ENCODE results near the gene IMP4. TPM values are rescaled to one million over a fixed set of nuclear protein-coding genes. Genes with fewer than 3 reads are reported as not detected.

The IMP4 gene
- total RNA-seq, 1 experiment from 2014 or later = 101 TPM

DNA sequence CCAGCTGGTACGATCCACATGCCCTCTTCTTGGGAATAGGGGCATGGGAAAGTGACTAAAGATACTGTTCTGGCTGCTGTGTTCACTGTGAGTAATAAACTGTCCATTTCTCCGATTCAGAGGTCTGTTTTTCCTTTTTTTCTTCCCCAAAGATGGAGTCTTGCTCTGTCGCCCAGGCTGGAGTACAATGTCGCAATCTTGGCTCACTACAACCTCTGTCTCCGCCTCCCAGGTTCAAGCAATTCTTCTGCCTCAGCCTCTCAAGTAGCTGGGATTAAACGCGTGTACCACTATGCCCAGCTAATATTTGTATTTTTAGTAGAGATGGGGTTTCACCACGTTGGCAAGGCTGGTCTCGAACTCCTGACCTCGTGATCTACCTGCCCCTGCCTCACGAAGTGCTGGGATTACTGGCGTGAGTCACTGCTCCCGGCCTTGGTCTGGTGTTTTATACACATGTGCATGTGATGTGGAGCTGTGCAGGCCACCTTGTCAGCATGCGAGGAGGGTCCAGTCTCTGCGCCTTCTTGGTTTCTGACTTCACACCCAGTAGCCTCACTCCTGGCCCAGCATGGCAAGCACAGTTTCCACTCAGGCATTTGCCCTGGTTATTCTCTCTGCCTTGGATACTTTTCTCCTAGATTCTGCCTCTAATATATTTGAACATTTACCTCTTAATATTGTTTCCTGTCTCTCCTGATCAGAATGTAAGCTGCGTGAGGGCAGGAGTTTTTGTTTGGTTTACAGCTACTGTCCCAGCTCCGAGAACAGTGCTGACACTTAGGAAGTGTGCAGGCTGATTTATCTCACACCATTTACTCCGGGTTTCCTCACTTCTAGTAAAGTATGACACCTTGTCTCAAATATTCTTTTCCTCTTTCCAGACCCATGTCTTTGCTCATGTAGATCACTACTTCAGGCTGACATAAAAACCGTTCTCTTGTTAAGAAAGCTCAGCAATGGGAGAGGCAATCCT lies 32.9 kb downstream of the IMP4 start:
- Histone ChIP-seq H3K79me2 (ENCODE audit: insufficient read depth, low read length) (no peaks in the 10 kb centered on the region), H2BK5ac (ENCODE audit: insufficient read length, low read length) (no peak overlapping the region)

More for the DNA sequence above, 32.9 kb downstream of the IMP4 start:
- Histone ChIP-seq H4K8ac (replicated peaks; ENCODE audit: insufficient read length, low read depth, low read length) (no peak overlapping the region), H4K91ac (ENCODE audit: insufficient read length, low read depth, low read length) (no peak overlapping the region), H2BK12ac (ENCODE audit: insufficient read length, low read depth, low read length) (no peak overlapping the region), H3K79me1 (ENCODE audit: insufficient read depth, low read depth, low read length, poor library complexity, severe bottlenecking) (no peaks in the 10 kb centered on the region), H3K14ac (ENCODE audit: insufficient read depth, low read length) (no peak overlapping the region), H2BK120ac (ENCODE audit: low read depth, low read length, poor library complexity, severe bottlenecking) (no peak overlapping the region), H3K18ac (ENCODE audit: insufficient read length, low read depth, low read length) (no peak overlapping the region), H3K4me2 (ENCODE audit: insufficient read depth, insufficient read length, low read length) (no peak overlapping the region), H3K27me3 (ENCODE audit: insufficient read depth, low read length) (no peaks in the 10 kb centered on the region), H3K23me2 (ENCODE audit: insufficient read length, low read depth, low read length, poor library complexity, severe bottlenecking) (peaks cover 8% of the 10 kb centered on the region), H3K4ac (ENCODE audit: low read depth, low read length) (no peak overlapping the region), H3K23ac (ENCODE audit: insufficient read length, low read depth, low read length) (no peak overlapping the region), H2BK15ac (ENCODE audit: low read depth, low read length) (no peak overlapping the region), H3T11ph (ENCODE audit: low read length) (no peak overlapping the region), H2BK20ac (ENCODE audit: low read depth, low read length, poor library complexity, severe bottlenecking) (no peak overlapping the region), H3K9me3 (ENCODE audit: control insufficient read depth, low read depth, low read length) (no peaks in the 10 kb centered on the region), H3K4me1 (ENCODE audit: insufficient read depth, low read length) (no peaks in the 10 kb centered on the region; the same call in 1 of the 2 replicates), H2AFZ (ENCODE audit: low read length) (no peak overlapping the region), H2AK5ac (ENCODE audit: insufficient read length, low read length) (no peak overlapping the region), H3K27ac (ENCODE audit: insufficient read length, low read depth, low read length) (no peak overlapping the region), H4K5ac (ENCODE audit: insufficient read length, low read depth, low read length) (no peak overlapping the region), H3K9ac (ENCODE audit: extremely low read depth, insufficient read length, low read length) (no peak overlapping the region), H4K20me1 (ENCODE audit: control insufficient read depth, insufficient read depth, insufficient read length) (no peaks in the 10 kb centered on the region), H3K56ac (ENCODE audit: insufficient read length, low read depth, low read length) (no peak overlapping the region)
- no peak overlapping the region for H3K4me3 Mint-ChIP-seq
- H3K9me3 Mint-ChIP-seq = no peaks in the 10 kb centered on the region; a peak in 1 of 5 replicates
- peaks cover 7% of the 10 kb centered on the region for H3K27me3 Mint-ChIP-seq (ENCODE audit: low read depth)
- peaks cover 16 to 24% of the 10 kb centered on the region in 2 experiments for H3K4me1 Mint-ChIP-seq
- WGBS (ENCODE audit: extremely low coverage, insufficient read length, low lambda C conversion rate) = no CpG with 5 or more reads among the region's 19 CpGs
- peak overlapping the region in 1 of 3 experiments; percentile 24; a peak in 1 of 7 replicates for H3K27ac Mint-ChIP-seq
- TF ChIP-seq, protein P1, sequence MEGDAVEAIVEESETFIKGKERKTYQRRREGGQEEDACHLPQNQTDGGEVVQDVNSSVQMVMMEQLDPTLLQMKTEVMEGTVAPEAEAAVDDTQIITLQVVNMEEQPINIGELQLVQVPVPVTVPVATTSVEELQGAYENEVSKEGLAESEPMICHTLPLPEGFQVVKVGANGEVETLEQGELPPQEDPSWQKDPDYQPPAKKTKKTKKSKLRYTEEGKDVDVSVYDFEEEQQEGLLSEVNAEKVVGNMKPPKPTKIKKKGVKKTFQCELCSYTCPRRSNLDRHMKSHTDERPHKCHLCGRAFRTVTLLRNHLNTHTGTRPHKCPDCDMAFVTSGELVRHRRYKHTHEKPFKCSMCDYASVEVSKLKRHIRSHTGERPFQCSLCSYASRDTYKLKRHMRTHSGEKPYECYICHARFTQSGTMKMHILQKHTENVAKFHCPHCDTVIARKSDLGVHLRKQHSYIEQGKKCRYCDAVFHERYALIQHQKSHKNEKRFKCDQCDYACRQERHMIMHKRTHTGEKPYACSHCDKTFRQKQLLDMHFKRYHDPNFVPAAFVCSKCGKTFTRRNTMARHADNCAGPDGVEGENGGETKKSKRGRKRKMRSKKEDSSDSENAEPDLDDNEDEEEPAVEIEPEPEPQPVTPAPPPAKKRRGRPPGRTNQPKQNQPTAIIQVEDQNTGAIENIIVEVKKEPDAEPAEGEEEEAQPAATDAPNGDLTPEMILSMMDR (conservative IDR thresholded peaks at IDR 0.05) = no peak
- peaks cover 8 to 20% (median 20%) of the 10 kb centered on the region in 3 experiments for H3K36me3 Mint-ChIP-seq (ENCODE audit: insufficient read depth in 1 of 3, low read depth in 3 of 3)
- no peak for DNase-seq

All from H9 (cell line).